Dedifferentiated amniotic fluid mesenchymal stem cell (primary cell): Measurements from ENCODE around the gene PIAS1.
"Not testable (repeated sequence)": the region's sequence is repeated elsewhere in the genome, so short reads cannot be mapped to it uniquely, and the experiment has no call there.

Experiments
- DNase-seq: peaks from one replicate; pipeline ENCODE4 v3.0.0-alpha.2; 2016; ENCODE audit errors: extremely low spot score

The PIAS1 gene

DNA sequence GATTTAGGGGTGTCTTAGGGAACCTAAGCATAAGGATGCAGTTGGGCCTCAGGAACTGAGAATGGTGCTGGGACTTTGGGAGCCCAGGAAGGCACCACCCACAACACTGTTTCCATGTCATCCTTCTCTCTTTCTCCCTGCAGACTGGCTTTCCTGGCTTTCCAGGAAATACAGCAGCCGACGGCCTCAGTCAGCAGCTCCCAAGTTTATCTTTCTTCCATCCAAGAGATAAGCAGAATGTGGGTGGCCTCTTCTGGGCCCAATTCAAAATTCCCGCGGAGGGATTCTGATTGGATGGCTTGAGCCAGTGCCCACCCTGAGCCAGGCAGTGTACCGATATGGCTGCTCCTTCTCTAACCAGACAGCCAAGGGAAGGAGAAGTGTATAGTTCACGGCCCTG lies 179.9 kb downstream of the PIAS1 start:
- no peak for DNase-seq

DNA sequence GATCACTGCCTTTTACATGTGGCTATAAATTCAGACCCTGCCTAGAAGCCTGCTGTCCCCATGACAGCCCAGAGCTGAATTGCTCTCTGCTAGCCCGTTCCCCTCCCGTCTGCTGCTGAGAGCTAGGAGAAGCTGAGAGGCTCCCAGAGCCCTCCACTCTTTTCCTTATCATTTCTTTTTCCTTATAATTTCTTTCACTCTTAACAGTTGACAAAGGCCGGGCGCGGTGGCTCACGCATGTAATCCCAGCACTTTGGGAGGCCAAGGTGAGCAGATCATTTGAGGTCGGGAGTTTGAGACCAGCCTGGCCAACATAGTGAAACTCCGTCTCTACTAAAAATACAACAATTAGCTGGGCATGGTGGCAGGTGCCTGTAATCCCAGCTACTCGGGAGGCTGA lies 180.4 kb downstream of the PIAS1 start:
- not testable (repeated sequence) for DNase-seq

DNA sequence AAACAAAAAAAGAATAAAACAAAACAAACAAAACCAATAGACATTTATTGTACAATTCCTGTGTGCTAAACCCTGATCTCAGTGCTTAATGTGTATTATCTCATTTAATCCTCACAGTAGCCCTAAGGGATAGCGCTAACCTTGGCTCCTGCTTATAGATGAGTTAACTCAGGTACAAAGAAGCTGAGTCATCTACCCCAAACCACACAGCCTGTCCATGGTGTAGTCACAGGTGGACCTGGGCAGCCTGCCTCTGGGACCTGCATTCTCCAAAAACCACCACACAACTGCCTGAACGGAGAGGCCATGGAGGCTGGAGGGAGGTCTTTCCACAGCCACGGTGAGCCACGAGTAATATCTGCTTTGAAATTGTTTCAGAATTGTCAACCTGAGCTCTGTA lies 180.9 kb downstream of the PIAS1 start:
- DNase-seq, result no peak

DNA sequence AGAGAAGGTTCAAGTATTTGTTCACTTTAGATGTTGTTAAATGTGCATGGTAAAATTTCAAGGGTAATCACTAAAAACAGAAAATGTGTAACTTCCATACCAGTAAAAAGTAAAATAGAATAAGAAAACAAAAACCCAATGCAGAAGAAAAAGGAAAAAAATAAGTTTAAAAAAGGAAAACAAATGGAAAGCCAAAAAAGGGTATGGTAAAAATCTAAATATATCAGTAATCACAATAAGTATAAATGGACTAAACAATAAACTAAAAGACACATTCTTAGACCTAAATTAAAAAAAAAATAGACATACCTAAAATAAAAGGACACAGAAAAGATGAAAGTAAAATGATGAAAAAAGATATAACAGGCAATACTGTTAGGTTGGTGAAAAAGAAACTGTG lies 184.9 kb downstream of the PIAS1 start:
- no peak for DNase-seq

DNA sequence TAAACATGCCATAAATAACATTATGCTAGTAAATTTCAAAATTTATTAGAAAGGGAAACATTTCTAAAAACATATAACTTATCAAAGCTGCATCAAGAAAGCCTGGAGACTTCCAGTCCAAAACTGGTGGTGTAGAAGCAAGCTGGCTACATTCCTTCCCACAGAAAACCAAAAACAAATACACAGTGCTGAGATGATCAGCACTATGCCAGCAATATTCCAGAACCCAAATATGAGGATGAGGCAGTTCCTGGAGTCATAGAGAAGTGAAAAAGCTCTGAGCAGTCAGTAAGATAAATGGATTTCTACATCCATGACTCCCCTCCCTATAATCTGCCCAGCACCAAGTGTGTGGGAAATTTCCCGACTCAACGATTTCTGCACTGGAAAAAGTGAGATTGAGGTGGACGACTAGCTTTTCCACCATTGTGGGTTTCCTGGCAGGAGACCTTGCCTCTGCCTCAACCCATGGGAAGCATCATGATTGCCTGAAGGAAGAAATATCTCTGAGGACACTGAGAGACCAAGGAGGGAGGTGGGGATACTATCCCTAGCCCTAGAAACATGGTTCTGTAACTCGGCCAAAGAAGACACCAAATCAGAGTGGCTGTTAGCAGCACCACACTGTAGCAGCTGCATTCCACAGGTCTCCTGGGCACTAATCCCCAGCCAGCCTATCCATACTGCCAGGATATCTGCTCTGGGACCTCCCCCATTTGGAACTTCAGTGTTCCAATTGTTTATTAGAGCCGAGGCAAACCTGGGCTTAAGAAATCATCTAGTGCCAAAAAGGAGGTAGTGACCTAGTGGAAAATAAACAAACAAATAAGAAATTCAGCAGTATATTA lies 187.2 kb downstream of the PIAS1 start:
- DNase-seq, result no peak
